HepG2 (cell line): ENCODE data around the gene IL6ST. TPM values are rescaled to one million over a fixed set of nuclear protein-coding genes. Genes with fewer than 3 reads are reported as not detected.

ENCODE experiments used
- ATAC-seq: fragments of 200-7000 bp; cut with Tn5 transposase; 3 replicates; pipeline ENCODE4 v1.9.1; 2020; ENCODE audit warnings: mild to moderate bottlenecking, moderate library complexity
- BruUV-seq: library from RNA; stranded (reverse); fragments of 400-500 nt; replicated peaks from 2 replicates; lab custom pipeline; 2021; lab: Mats Ljungman, UMichigan
- CTCF ChIA-PET: fragments of 300-600 bp; formaldehyde crosslinking; extraction: SDS; loops from one replicate; lab custom pipeline; 2021; ENCODE audit warnings: low total read pairs, inconsistent platforms, low intra/inter-chr PET ratio; lab: Yijun Ruan, JAX
- POLR2A ChIA-PET: fragments of 350-600 bp; sonication (Branson Sonifier 250); formaldehyde crosslinking; loops from one replicate; lab custom pipeline; 2020; ENCODE audit warnings: antibody characterized with exemption, inconsistent platforms; lab: Yijun Ruan, JAX
- DNase-seq: peaks from one replicate; pipeline ENCODE4 v3.0.0-alpha.2; 2015; ENCODE audit warnings: low spot score
- FAIRE-seq: peaks from 3 replicates; lab custom pipeline; 2011; peaks lifted over from hg19 to GRCh38; lab: Jason Lieb, UNC
- H2AFZ ChIP-seq: one replicate; pipeline ENCODE4 v1.6.1; 2011; ENCODE audit warnings: low read length, inconsistent platforms
- H3K27ac ChIP-seq: fragments of 300-600 bp; 3 replicates; pipeline ENCODE4 v1.8.0; 2011; ENCODE audit warnings: mixed run types, mild to moderate bottlenecking, mixed read lengths, low read length, inconsistent platforms; ENCODE audit not compliant: insufficient read depth; ENCODE audit errors: extremely low read length
- H3K27me3 ChIP-seq, 2 experiments: fragments of 200-600 bp in 1 of 2; 2 replicates in 1 of 2; 3 replicates in 1 of 2; pipeline versions ENCODE4 v1.6.0 to v1.8.0; 2011; ENCODE audit warnings: low read length in 2 of 2, mild to moderate bottlenecking in 2 of 2, moderate library complexity in 2 of 2, inconsistent platforms in 1 of 2; ENCODE audit not compliant: insufficient read depth in 2 of 2, control insufficient read depth in 1 of 2
- H3K36me3 ChIP-seq, 2 experiments: fragments of 200-600 bp in 1 of 2; replicated peaks in 1 of 2; 2 replicates in 1 of 2; 3 replicates in 1 of 2; pipeline versions ENCODE4 v1.5.1 to v1.8.0; 2011; ENCODE audit warnings: low read length in 2 of 2, inconsistent platforms in 1 of 2; ENCODE audit not compliant: insufficient read depth in 2 of 2, control insufficient read depth in 1 of 2
- H3K4me1 ChIP-seq: 2 replicates; pipeline ENCODE4 v1.5.1; 2012; ENCODE audit warnings: low read length, inconsistent platforms; ENCODE audit not compliant: insufficient read depth
- H3K4me2 ChIP-seq: 2 replicates; pipeline ENCODE4 v1.6.0; 2011; ENCODE audit warnings: low read depth, low read length, inconsistent platforms
- H3K4me3 ChIP-seq, 3 experiments: fragments of 200-600 bp in 1 of 3; sonication (generic), shearing (Covaris generic) in 1 of 3; replicated peaks in 1 of 3; 2 replicates each; pipeline ENCODE4 v1.5.1; 2011 to 2016; ENCODE audit warnings: low read length in 3 of 3, inconsistent platforms in 2 of 3, low read depth in 2 of 3, mild to moderate bottlenecking in 2 of 3, control low read depth in 1 of 3, mixed read lengths in 1 of 3; ENCODE audit not compliant: insufficient read depth in 1 of 3
- H3K79me2 ChIP-seq: one replicate; pipeline ENCODE4 v1.6.1; 2011; ENCODE audit warnings: low read length, inconsistent platforms; ENCODE audit not compliant: insufficient read depth
- H3K9ac ChIP-seq: 2 replicates; pipeline ENCODE4 v1.6.0; 2011; ENCODE audit warnings: mild to moderate bottlenecking, low read depth, low read length, inconsistent platforms; ENCODE audit not compliant: insufficient read depth
- H3K9me3 ChIP-seq: 2 replicates; pipeline ENCODE4 v1.5.1; 2012; ENCODE audit warnings: mild to moderate bottlenecking, low read length
- H4K20me1 ChIP-seq: 2 replicates; pipeline ENCODE4 v1.6.0; 2011; ENCODE audit warnings: inconsistent platforms, mild to moderate bottlenecking, low read length, moderate library complexity; ENCODE audit not compliant: insufficient read depth
- GATAD2A ChIP-seq: IDR thresholded peaks from 2 replicates; pipeline ENCODE4 v1.6.1; 2016
- HDAC2 ChIP-seq: sonication (generic); formaldehyde crosslinking; IDR thresholded peaks from 2 replicates; pipeline ENCODE4 v1.4.0; 2020; ENCODE audit warnings: missing genetic modification reagents
- JARID2 ChIP-seq: sonication (generic); formaldehyde crosslinking; IDR thresholded peaks from 2 replicates; pipeline ENCODE4 v1.8.1; 2023; ENCODE audit warnings: missing genetic modification reagents, inconsistent platforms; ENCODE audit not compliant: insufficient replicate concordance
- ONECUT2 ChIP-seq: sonication (generic); formaldehyde crosslinking; IDR thresholded peaks from 2 replicates; pipeline ENCODE4 v1.4.0; 2020; ENCODE audit warnings: missing genetic modification reagents
- PHF5A ChIP-seq: IDR thresholded peaks from one replicate; pipeline ENCODE4 v1.6.1; 2018; ENCODE audit warnings: low read depth, missing genetic modification reagents; ENCODE audit not compliant: unreplicated experiment
- PHF8 ChIP-seq: sonication (generic); formaldehyde crosslinking; IDR thresholded peaks from 2 replicates; pipeline ENCODE4 v1.5.0; 2020; ENCODE audit warnings: missing genetic modification reagents
- ZBTB1 ChIP-seq: sonication (generic); formaldehyde crosslinking; IDR thresholded peaks from 2 replicates; pipeline ENCODE4 v1.4.0; 2020; ENCODE audit warnings: missing genetic modification reagents, borderline replicate concordance
- ZNF616 ChIP-seq: sonication (generic); formaldehyde crosslinking; IDR thresholded peaks from 2 replicates; pipeline ENCODE4 v1.5.0; 2020; ENCODE audit warnings: low read depth, mild to moderate bottlenecking, missing genetic modification reagents
- WGBS: methylation state at CpG from one replicate; pipeline ENCODE4 v1.1.6; 2017; ENCODE audit warnings: low lambda C conversion rate; 5-methylcytosine and 5-hydroxymethylcytosine counted together
- in situ Hi-C: cut with HindIII; loops from 2 replicates; pipeline ENCODE4 v1.10.0; 2017; ENCODE audit warnings: low pct_unique_long_range_greater_than_20kb; ENCODE audit not compliant: extremely low pct_ligation_motif_present
- intact Hi-C: fragments of 100-400 bp; cut with micrococcal nuclease; formaldehyde crosslinking; loops from one replicate; pipeline ENCODE4 v1.10.0; 2022; ENCODE audit not compliant: unreplicated experiment
- polyA plus RNA-seq, 8 experiments: library from polyadenylated mRNA; depleted of rRNA in 3 of 8; stranded (reverse) in 7 of 8; unstranded in 1 of 8; fragments of >200 nt; fragmentation: Illumina TruSeq in 4 of 8; extraction: Trizol in 4 of 8; gene quantifications; 2 replicates each; pipeline versions ENCODE4 v1.2.1 to v1.2.3, GENCODE V29; 2011 to 2016; ENCODE audit warnings: low read depth in 4 of 8, missing spikeins in 1 of 8, mixed read lengths in 1 of 8; ENCODE audit not compliant: insufficient read depth in 1 of 8
- total RNA-seq, 5 experiments: library from RNA; depleted of rRNA; stranded (reverse); fragments of >200 nt; fragmentation: Illumina TruSeq; extraction: Trizol; gene quantifications; 2 replicates each; pipeline ENCODE4 v1.2.3, GENCODE V29; 2016; ENCODE audit warnings: low read depth in 1 of 5
- TF ChIP-seq, protein P1 (sequence below): fragments of 450-650 bp; IDR thresholded peaks from 2 replicates; pipeline ENCODE4 v1.6.1; 2017

Gene IL6ST
- total and polyA plus RNA-seq, 2 of the 13 experiments (the other 11 are each of a cell fraction or from before 2014, with no cell fraction given) = 66.6 to 166 TPM

DNA sequence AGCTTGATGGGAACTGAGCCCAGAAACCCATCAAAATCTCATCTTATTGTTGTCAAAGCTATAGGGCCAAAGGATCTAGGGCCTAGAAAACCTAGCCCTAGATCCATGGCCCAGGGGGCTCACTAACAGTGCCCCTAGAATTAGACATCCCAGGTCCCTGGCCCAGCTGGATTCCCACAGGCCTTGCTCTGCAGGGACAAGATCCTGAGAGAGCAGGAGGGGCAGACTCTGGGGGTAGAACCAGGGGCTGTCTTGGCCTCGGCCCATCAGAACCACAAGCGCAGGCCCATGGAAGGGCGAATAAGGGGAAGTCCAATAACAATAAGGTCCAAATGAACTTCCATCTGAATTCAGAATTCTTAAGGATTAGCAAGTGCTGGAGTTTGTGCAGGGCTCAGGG lies 69.6 kb downstream of the IL6ST start (continued):
- TF ChIP-seq JARID2 (CRISPR knock-in tag) (no peak), PHF5A (CRISPR knock-in tag) (no peak)

DNA sequence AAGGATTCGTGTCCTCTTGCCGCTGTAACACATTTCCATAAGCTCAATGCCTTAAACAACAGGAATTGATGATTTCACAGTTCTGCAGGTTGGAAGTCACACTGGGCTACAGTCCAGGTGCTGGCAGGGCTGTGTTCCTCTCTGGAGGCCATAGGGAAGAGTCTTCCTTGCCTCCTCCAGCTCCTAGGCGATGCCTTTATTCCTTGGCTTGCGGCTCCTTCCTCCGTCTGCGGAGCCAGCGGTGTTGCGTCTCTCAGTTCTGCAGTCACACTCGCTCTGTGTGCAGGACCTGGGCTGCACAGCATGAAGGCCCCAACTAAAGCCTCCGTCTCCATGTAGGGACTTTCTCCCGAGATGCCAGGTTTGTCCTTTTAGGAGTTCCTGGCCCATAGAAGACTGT lies 70.0 kb downstream of the IL6ST start:
- H3K4me3 ChIP-seq = no peak overlapping the region
- FAIRE-seq (no peak), DNase-seq (no peak), ATAC-seq (no peak)
- no peak overlapping the region for H2AFZ ChIP-seq
- WGBS = 77% methylated on average over 11 of the region's 11 CpGs
- H3K27me3 ChIP-seq = no peaks in the 10 kb centered on the region
- H3K4me2 ChIP-seq = no peak overlapping the region
- no peaks in the 10 kb centered on the region for H3K36me3 ChIP-seq
- no peaks in the 10 kb centered on the region for H3K9me3 ChIP-seq
- no peak overlapping the region for H3K27ac ChIP-seq
- no TSS peak for BruUV-seq
- in situ Hi-C loops = loop anchor here (25.0 kb wide), 1 partner anchor 913 kb away; no protein-coding TSS in a partner anchor
- intact Hi-C loops = no loop called here
- ChIA-PET POLR2A (no interaction called here), CTCF (no interaction called here)
- peaks cover 56% of the 10 kb centered on the region for H3K4me1 ChIP-seq
- TF ChIP-seq PHF8 (CRISPR knock-in tag) = no peak
- TF ChIP-seq, protein P1, sequence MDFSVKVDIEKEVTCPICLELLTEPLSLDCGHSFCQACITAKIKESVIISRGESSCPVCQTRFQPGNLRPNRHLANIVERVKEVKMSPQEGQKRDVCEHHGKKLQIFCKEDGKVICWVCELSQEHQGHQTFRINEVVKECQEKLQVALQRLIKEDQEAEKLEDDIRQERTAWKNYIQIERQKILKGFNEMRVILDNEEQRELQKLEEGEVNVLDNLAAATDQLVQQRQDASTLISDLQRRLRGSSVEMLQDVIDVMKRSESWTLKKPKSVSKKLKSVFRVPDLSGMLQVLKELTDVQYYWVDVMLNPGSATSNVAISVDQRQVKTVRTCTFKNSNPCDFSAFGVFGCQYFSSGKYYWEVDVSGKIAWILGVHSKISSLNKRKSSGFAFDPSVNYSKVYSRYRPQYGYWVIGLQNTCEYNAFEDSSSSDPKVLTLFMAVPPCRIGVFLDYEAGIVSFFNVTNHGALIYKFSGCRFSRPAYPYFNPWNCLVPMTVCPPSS = no peak
- no peak for TF ChIP-seq HDAC2 (CRISPR knock-in tag)
- TF ChIP-seq GATAD2A (CRISPR knock-in tag) = no peak
- no peak for TF ChIP-seq ZBTB1 (CRISPR knock-in tag)
- no peak for TF ChIP-seq ZNF616
- no peak for TF ChIP-seq ONECUT2
- H3K79me2 ChIP-seq = no peaks in the 10 kb centered on the region
- no peak overlapping the region for H3K9ac ChIP-seq
- H4K20me1 ChIP-seq = no peaks in the 10 kb centered on the region
